Suppressor macrophage treated with lipopolysaccharide for 4 hours (primary cell): ENCODE measurements around the gene TSPAN9.

Experiments
- DNase-seq: peaks from one replicate; pipeline ENCODE4 v3.0.0-alpha.2; 2020

The TSPAN9 gene

DNA sequence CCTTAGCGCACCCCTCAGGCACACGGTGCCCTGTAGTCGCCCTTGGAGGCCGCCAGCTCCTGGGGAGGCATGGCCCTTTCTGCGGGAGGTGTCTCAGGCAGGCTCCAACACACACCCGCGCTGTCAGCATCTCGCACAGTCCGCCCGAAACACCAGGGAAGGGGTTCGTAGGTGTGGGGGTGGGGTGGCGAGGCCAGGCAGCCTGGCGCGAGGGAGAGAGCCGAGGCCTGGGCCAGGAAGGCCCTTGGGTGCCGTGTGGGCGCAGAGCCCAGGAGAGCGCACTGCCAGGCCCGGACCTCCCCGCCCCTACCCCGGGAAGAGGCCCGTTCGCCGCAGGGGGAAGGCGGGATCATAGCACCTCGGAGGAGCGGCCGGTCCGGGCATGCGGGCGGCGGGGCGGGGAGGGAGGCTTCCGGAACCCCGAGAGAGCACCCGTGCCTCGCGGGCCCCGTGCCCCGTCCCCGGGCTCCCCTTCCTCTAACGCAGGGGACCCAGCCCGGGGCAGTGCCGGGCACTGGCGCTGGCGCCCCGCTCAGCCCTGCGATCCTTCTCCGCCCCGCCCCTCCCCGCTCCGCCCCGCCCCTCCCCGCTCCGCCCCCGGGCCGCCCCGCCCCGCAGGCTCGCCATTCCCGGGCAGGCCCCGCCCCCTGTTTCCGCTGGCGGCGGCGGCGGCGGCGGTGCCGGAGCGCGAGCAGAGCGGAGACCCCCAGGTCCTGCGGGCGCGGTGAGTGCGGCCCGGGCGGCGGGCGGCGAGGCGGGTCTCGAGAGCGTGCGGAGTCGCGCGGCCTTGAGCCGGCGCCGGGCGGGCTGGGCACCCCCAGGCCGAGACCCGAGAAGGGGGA, at the start of gene TSPAN9:
Gene TSPAN9, plus strand, starts transcription at position 650 of the 842 bp plus-strand sequence. CDS start 123,815 bp downstream, outside the sequence.
- DNase-seq: peak; percentile 70

- no peak for DNase-seq
Measured at GRCh38 chr12:3028108-3028507, 49.1 kb upstream of the TSPAN9 start.

DNA sequence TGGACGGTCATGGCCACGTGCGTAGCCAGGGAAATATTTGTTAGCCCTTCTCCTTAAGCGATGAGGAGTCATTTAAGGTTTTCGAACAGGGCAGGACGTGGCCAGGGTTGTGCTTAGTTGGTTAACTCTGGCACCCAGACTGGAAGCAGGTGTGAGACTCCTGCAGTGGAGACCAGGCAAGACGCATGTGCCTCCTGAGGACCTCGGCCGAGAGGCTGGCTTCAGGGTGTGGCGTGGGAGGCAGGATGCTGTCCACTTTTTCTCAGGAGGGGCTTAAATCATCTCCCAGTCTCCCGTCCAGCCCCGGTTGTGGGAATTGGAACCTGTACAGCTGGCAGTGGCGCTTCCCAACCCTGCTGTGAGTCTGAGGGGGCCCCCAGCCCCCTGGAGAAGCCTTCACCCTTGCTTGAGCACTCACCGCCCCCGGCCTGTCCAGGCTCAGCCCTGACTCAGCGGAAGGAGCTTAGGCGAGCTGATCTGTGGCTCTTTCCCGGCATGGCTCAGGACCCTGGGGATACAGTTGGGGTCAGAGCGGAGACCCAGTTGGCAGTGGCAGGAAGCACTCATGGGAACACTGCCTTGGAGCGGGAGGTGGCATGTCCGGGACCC, 46.3 kb upstream of the TSPAN9 start:
- no peak for DNase-seq

DNA sequence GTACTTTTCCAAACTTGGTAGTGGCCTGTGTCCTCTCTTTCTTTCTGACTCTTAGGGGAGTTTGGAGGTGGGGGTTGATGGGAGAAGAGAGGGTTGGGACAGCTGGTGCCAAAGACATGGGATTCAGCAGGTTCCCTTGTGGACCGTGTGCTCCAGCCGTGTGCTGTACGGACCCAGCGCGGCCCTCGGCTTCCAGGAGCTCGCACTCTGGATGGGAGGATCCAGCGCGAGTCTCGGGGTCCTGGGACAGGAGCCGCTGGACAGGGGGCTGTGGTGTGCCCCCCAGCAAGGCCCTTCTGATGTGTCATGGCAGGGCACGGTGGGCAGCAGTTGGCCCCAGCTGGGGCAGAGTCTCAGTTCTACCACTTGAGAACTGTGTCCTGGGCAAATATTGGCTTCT, 45.0 kb upstream of the TSPAN9 start:
- no peak for DNase-seq

DNA sequence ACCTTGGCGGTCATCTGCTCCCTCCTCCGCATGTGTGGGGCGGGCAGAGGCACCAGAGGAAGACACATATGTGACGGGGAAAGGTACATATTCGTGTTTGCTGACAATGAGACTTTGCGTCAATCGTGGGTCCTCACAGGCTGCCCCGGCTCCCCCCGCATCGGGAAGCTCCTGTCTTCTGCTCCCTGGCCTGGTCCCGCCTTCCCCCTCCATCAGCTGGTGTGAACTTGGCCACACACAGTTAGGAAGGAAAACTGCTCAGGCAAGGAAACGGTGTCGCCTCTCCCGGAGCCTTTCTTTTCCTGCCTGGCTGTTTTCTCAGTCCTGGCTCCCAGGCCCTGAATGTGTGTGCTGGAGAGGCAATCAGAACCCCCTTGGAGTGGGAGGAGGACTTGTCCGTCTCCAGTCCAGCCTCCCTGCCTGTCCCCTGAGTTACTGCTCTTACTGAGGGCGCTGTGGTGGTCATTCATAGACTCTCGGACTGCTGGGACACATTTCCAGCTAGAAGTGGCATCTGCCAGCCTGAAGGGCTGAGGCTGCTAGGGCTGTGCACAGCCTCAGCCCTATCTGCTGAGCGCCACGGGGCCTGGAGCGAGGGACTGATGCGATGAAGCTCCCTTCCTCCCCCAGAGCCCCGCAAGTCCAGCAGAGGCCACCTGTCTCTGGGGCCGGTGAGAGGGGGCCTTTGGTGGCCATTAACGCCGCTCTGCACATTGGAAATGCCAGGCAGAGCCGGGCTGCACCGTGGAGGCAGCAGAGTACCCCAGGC, 44.2 kb upstream of the TSPAN9 start:
- DNase-seq: no peak

- DNase-seq: no peak
Measured at GRCh38 chr12:3033539-3033867, 43.7 kb upstream of the TSPAN9 start.

DNA sequence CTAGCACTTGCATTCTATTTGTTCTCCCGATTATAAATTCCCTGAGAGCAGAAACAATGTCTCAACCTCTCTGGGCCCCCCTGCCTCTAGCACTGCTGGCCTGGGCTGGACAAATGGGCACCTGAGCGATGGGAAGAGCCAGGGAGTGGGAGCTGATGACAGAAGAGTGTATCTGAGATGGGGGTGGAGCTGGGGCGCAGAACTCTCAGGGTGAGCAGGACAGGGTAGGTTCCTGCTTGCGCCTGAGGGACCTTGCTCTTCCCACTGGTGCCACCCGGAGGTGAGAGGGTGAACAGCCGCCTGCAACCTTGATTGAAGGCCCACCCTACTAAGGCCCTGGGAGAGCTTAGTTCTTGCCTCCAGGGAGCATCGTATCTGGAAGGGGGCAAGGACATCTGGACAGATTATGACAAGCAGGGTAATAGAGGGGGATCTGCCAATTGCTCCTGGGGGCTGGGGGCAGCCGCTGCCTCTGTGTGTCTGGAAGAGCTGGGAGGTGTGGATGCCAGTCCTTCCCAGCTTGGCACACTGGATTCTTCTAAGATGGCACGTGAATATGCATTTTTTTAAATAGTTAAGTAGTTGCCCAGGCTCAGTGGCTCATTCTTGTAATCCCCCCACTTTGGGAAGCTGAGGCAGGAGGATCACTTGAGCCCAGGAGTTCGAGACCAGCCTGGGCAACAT, 43.0 kb upstream of the TSPAN9 start:
- peak; percentile 60 for DNase-seq

- no peak for DNase-seq
Measured at GRCh38 chr12:3035171-3035570, 42.0 kb upstream of the TSPAN9 start.

DNA sequence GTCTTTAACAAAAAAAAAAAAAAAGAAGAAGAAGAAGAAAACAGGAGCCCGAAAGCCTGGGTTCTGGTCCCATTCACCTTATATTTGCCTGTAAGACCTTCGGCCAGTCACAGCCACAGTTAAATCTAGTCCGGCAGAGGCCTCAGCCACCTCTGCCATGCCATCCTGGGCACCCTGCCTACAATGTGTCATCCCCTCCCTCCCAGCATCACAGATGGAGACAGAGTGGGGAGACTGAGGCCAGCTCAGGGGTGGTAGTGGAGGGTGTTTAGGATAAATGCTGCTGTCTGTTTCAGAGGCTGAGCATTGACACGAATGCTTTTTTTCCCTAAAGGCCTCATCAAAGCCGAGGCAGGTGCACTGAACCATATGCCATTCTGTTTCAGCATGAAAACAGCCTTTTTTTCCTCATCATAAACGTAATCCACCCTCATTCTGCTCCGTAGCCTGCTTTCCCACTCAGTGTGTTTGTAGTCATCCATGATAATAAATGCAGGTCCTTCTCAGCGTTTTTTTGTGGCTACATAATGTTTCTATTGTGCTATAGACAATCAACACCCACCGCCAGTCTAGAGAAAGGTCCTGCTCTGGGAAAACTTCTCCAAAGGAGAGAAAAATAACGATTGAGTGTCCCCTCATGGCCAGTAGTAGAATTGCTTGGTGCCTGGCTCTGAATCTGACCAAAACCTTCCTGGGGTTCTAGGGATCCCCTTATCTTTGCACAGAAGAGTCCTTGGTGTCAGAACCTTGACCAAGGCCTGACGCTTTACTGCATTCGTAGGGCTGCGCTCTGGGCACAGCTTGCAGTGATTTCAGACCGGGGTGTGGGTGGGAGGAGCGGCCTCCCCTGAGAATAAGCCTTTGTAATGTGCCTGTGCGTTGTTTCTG, 41.1 kb upstream of the TSPAN9 start:
- no peak for DNase-seq

DNA sequence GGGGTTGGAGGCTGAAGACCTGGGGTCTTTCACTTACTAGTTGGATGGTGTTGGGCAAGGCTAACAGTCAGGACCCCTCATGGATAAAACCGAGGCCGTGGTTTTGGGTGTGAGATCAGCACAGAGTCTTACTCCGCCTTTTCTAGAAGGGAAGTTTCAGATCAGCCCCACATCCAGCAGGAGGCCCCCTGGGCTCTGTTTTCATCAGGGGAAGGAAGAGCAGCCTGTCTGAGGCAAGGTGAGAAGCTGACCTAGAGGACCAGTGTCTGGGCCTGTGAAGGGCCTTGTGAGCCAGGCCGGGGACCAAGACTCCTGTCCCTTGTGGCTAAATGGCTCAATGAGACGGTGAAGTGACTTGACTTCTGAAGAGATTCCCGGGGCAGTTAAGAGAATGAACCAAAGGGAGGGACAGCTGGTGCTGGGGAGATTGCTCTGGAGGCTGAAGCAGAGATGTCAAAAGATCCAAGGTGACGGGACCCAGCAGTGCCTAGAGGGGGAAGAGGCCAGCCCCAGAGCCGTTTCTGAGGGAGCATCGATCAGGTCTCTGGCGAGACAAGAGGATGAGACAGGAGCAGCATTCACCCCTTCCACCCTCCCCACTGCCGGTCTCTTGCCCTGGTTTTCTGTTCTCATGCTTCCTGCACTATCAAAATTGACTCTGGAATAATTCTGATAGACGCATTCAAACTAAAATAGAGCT, 40.1 kb upstream of the TSPAN9 start:
- no peak for DNase-seq

- DNase-seq: no peak
Measured at GRCh38 chr12:3038166-3038565, 39.0 kb upstream of the TSPAN9 start.

DNA sequence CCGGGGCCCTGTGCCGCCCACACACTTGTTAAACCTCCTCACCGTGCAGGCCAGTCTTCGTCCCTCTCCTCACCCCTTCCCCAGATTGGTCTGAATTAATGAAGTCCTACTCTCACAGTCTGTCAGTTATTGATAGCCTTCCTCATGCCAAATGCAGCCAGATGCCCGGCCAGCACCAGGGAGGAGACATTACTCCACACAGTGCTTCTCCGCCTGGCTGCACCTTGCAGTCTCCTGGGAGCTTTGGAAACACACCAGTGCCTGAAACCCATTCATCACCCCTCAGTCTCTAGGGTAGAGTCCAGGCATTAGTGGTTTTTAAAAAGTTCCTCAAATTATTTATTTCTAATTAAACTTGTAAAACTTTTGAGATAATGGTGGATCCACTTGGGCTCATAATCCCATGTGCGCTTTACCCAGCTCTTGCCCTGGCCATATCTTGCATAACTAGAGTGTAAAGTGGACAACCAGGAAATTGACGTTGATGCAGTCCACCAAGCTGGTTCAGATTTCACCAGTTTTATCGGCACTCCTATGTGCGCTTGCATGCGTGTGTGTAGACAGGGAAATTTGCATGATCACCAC, 38.2 kb upstream of the TSPAN9 start:
- DNase-seq: no peak

- DNase-seq: no peak
Measured at GRCh38 chr12:3040026-3040656, 37.0 kb upstream of the TSPAN9 start.

DNA sequence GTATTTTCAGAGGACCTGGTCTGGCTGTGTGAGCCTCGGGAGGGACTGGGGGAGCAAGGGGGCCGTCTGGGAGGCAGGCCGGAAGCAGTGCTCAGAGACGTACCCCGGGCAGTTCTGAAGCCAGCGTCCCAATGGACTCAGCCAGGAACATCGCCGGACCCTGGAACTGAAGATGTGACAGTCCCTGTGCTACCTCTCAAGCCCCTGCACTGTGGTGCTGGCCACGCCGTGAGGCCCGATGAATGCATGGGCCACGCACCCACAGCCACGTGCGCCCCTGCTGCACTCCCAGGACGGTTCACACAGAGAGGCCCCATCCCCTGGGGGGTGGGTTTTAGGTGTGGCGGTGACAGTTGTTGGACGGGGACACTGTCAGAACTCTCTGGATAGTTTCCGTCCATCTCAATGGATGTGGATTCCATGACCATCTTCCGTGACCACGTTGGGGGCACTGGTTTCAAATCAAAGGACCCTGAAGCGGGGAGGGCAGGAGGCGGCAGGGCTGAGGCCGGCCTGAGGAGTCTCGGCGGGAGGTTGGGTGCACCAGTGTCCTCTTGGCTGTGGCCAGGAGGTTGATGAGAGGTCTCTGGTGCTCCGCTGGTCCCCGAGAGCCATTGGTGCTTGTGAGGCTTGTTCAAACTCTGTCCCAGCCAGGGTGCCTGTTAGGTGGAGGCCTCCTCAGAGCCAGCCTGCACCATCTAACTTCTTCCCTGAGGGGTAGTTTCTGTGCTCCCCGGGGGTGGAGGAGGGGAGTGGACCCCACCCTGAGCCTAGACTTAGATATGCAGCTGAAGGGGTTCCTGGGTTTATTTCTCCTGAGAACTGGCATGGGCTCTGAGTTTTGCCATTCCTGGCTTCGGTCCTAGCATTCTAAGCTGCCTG, 36.3 kb upstream of the TSPAN9 start:
- no peak for DNase-seq

GRCh38 chr12:3041558-3042164, 35.5 kb upstream of the TSPAN9 start:
- peak; percentile 89 for DNase-seq

DNA sequence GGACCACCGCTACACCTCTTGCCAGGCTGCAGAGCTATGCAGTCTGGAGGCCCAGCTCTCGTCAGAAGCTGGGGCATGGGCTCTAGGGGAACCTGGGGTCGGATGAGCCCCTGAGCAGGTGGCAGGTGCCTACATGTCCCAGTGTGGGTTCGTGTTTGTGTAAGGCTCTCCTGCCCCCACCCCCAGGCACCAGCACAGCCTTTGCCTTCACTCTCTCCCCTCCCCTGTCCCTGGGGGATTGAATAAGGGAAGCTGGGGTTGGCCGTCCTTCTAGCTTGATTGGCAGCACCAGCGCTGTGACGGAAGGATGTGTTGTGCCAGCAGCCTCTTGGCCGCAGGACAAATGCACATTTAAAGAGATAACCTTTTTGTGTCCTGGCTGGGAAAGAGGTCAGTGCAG, 34.8 kb upstream of the TSPAN9 start:
- no peak for DNase-seq

DNA sequence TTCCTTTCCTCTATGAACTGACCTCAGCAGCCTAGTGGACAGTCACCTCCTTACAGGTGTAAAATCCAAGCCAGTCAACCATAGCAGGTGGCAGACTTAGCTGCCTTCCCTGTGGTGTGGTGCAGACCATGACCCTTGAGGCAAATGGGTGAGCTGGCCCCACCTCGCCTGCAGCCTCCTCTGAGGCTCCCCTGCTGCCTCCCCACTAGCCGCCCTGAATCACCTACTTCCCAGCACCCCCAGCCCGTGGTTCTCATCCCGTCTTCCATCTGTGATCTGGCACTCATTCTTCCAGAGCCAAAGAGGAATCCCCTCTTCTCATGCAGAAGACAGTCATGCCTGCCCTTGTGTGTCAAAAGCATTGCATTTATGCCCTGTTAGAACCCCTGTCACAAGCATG, 34.4 kb upstream of the TSPAN9 start:
- DNase-seq: no peak

- no peak for DNase-seq
Measured at GRCh38 chr12:3043406-3043805, 33.8 kb upstream of the TSPAN9 start.

DNA sequence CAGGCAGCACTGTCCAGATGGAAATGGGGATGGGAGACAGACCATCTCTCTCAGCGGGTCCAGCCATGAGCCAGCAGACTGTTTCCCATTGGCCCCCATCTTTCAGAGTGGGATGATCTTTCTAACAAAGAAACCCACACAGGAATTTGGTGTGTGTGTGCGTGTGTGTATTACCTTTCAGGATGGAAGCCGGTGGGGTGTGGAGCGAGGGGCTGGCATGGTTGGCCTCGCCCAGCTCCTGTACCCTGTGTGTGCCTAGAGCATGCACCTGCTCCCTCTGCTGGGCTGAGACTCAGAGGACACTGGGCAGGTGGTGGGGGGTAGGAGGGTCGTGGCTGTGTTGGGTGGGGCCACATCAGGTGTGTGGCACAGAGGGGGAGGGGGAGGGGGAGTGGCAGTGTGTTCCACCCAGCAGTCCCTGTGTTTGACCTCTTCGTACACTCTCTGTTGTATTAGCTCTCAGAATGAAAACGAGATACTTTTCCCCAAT, 33.0 kb upstream of the TSPAN9 start:
- no peak for DNase-seq
